ENCODE results near the gene KLK1. TPM values are rescaled to one million over a fixed set of nuclear protein-coding genes. Genes with fewer than 3 reads are reported as not detected.

Gene KLK1
- total RNA-seq, 1 experiment from 2014 or later: not detected

DNA sequence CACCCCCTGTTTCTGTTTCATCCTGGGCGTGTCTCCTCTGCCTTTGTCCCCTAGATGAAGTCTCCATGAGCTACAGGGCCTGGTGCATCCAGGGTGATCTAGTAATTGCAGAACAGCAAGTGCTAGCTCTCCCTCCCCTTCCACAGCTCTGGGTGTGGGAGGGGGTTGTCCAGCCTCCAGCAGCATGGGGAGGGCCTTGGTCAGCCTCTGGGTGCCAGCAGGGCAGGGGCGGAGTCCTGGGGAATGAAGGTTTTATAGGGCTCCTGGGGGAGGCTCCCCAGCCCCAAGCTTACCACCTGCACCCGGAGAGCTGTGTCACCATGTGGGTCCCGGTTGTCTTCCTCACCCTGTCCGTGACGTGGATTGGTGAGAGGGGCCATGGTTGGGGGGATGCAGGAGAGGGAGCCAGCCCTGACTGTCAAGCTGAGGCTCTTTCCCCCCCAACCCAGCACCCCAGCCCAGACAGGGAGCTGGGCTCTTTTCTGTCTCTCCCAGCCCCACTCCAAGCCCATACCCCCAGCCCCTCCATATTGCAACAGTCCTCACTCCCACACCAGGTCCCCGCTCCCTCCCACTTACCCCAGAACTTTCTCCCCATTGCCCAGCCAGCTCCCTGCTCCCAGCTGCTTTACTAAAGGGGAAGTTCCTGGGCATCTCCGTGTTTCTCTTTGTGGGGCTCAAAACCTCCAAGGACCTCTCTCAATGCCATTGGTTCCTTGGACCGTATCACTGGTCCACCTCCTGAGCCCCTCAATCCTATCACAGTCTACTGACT, 31.2 kb upstream of the KLK1 start, which contains the start of gene KLK3:
TSS of gene KLK3 (plus strand) at position 280 of the 775 bp plus-strand sequence. CDS start at position 321, 41 bp downstream.
- Histone ChIP-seq H3K9me3 (ENCODE audit: insufficient read depth, low read depth) (no peaks in the 10 kb centered on the region), H3K27ac (no peak within 1 kb of the TSS), H3K27me3 (ENCODE audit: insufficient read depth, low read depth) (peaks cover 98% of the 10 kb centered on the region), H4K20me1 (ENCODE audit: insufficient read depth) (no peaks in the 10 kb centered on the region), H3K79me2 (ENCODE audit: low read depth) (no peaks in the 10 kb centered on the region), H2AFZ (no peak within 1 kb of the TSS), H3K4me1 (replicated peaks; ENCODE audit: insufficient read depth) (no peaks in the 10 kb centered on the region), H3K4me3 (no peak within 1 kb of the TSS), H3K4me2 (no peak within 1 kb of the TSS), H3F3A (ENCODE audit: insufficient read depth, low read depth) (no peaks in the 10 kb centered on the region), H3K36me3 (ENCODE audit: low read depth) (no peaks in the 10 kb centered on the region), H3K9me2 (ENCODE audit: insufficient read depth) (no peaks in the 10 kb centered on the region)
- POLR2A ChIA-PET (ENCODE audit: unreplicated experiment): no interaction called here
- intact Hi-C loops (cut with micrococcal nuclease; ENCODE audit: unreplicated experiment): no loop called here
- TF ChIP-seq EZH2 (IDR thresholded peaks at IDR 0.05; ENCODE audit: low read depth): no peak
- TF ChIP-seq CTCF (conservative IDR thresholded peaks at IDR 0.05): no peak
- CTCF ChIA-PET: no interaction called here
- DNase-seq: no peak
- BruUV-seq (replicated peaks): no TSS peak

DNA sequence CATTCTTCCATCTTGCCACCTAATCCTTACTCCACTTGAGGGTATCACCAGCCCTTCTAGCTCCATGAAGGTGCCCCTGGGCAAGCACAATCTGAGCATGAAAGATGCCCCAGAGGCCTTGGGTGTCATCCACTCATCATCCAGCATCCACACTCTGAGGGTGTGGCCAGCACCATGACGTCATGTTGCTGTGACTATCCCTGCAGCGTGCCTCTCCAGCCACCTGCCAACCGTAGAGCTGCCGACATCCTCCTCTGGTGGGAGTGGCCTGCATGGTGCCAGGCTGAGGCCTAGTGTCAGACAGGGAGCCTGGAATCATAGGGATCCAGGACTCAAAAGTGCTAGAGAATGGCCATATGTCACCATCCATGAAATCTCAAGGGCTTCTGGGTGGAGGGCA, 28.0 kb upstream of the KLK1 start:
- DNase-seq: no peak
- H2AFZ ChIP-seq: no peak overlapping the region
- peaks cover 87% of the 10 kb centered on the region for H3K27me3 ChIP-seq (ENCODE audit: insufficient read depth, low read depth)
- H3K4me2 ChIP-seq: no peak overlapping the region
- H4K20me1 ChIP-seq (ENCODE audit: insufficient read depth): no peaks in the 10 kb centered on the region; the same call in 1 of the 2 replicates
- TF ChIP-seq CTCF (conservative IDR thresholded peaks at IDR 0.05) (no peak), EZH2 (IDR thresholded peaks at IDR 0.05; ENCODE audit: low read depth) (no peak)
- H3K4me1 ChIP-seq (replicated peaks; ENCODE audit: insufficient read depth): no peaks in the 10 kb centered on the region
- no peak overlapping the region for H3K27ac ChIP-seq
- POLR2A ChIA-PET (ENCODE audit: unreplicated experiment): no interaction called here
- H3K9me3 ChIP-seq (ENCODE audit: insufficient read depth, low read depth): no peaks in the 10 kb centered on the region
- H3K79me2 ChIP-seq (ENCODE audit: low read depth): no peaks in the 10 kb centered on the region
- H3K36me3 ChIP-seq (ENCODE audit: low read depth): no peaks in the 10 kb centered on the region
- no TSS peak for BruUV-seq (replicated peaks)
- intact Hi-C loops (cut with micrococcal nuclease; ENCODE audit: unreplicated experiment): no loop called here
- H3K4me3 ChIP-seq: no peak overlapping the region
- CTCF ChIA-PET: no interaction called here
- no peaks in the 10 kb centered on the region for H3K9me2 ChIP-seq (ENCODE audit: insufficient read depth)
- no peaks in the 10 kb centered on the region for H3F3A ChIP-seq (ENCODE audit: insufficient read depth, low read depth)

DNA sequence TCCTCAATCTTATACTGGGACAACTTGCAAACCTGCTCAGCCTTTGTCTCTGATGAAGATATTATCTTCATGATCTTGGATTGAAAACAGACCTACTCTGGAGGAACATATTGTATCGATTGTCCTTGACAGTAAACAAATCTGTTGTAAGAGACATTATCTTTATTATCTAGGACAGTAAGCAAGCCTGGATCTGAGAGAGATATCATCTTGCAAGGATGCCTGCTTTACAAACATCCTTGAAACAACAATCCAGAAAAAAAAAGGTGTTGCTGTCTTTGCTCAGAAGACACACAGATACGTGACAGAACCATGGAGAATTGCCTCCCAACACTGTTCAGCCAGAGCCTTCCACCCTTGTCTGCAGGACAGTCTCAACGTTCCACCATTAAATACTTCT, 27.2 kb upstream of the KLK1 start:
- H3K79me2 ChIP-seq (ENCODE audit: low read depth): no peaks in the 10 kb centered on the region
- no peak overlapping the region for H3K4me3 ChIP-seq
- no peak overlapping the region for H2AFZ ChIP-seq
- no peaks in the 10 kb centered on the region for H3K9me2 ChIP-seq (ENCODE audit: insufficient read depth)
- H3K4me1 ChIP-seq (replicated peaks; ENCODE audit: insufficient read depth): no peaks in the 10 kb centered on the region
- H3K27me3 ChIP-seq (ENCODE audit: insufficient read depth, low read depth): peaks cover 86% of the 10 kb centered on the region
- no TSS peak for BruUV-seq (replicated peaks)
- no peak overlapping the region for H3K4me2 ChIP-seq
- no peaks in the 10 kb centered on the region; the same call in 1 of the 2 replicates for H4K20me1 ChIP-seq (ENCODE audit: insufficient read depth)
- no peak overlapping the region for H3K27ac ChIP-seq
- no peaks in the 10 kb centered on the region for H3F3A ChIP-seq (ENCODE audit: insufficient read depth, low read depth)
- ChIA-PET POLR2A (ENCODE audit: unreplicated experiment) (no interaction called here), CTCF (no interaction called here)
- H3K36me3 ChIP-seq (ENCODE audit: low read depth): no peaks in the 10 kb centered on the region
- intact Hi-C loops (cut with micrococcal nuclease; ENCODE audit: unreplicated experiment): no loop called here
- no peak for DNase-seq
- no peaks in the 10 kb centered on the region for H3K9me3 ChIP-seq (ENCODE audit: insufficient read depth, low read depth)
- TF ChIP-seq CTCF (conservative IDR thresholded peaks at IDR 0.05): no peak
- no peak for TF ChIP-seq EZH2 (IDR thresholded peaks at IDR 0.05; ENCODE audit: low read depth)
